GM19035 (cell line): ENCODE results near the gene CHRNB2.

Experiments used
- ATAC-seq: cut with Tn5 transposase; IDR thresholded peaks from one replicate; pipeline ENCODE4 v1.9.1; 2021; ENCODE audit not compliant: unreplicated experiment

CHRNB2 gene

DNA sequence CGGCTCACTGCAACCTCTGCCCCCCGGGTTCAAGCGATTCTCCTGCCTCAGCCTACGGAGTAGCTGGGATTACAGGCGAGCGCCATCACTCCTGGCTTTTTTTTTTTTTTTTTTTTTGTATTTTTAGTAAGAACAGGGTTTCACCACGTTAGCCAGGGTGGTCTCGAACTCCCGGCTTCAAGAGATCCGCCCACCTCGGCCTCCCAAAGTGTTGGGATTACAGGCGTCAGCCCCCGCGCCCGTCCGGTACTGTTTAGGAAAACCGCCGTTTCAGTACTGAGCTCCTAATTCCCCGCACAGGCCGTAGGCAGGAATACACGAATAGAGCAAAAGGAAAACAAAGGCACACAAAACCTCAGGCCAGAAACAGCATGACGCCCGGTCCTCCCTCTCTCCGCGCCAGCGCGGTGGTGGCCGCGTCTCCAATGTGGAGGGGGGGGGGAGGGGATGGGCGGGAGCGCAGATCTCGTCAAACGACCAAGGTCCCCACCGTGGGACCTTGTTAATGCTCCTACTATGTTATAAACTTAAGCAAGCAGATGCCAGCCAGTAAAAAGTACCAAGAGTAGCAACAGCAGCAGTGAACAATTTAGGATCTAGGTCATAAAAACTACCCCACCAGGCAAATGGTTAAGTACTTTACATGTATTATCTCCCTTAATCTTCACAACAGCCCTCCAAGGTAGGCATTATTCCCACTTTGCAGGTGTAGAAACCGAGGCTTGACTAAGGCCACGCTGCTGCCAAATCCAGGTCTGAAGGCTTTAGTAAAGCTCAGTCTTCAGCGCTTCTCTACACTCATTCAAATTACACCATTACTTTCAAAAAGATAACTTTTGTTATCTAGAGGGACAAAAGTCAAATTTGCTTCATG, 41.1 kb downstream of the CHRNB2 start:
- ATAC-seq = no peak

GRCh38 chr1:154609398-154610380, 42.1 kb downstream of the CHRNB2 start:
- no peak for ATAC-seq

GRCh38 chr1:154611150-154611862, 43.7 kb downstream of the CHRNB2 start:
- ATAC-seq = no peak

DNA sequence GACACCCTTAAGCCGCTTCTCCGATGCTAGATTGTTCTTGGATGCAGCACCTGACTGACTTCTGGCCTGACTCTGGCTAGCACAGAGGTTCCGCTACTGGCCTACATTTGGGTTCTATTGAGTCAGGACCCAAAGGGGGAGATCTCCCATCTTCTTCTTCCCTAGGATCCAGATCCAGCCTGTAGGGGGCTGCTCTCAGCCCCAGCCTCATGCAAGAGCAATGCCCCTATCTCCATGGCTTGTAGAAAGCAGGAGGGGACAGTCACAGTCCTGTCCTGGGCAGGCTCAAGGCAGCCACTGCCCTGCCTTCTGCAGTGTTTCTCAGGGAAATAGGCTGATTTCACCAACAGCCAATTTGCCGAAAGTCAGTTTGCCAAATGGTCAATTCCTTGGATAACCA, 46.7 kb downstream of the CHRNB2 start:
- ATAC-seq = no peak

- no peak for ATAC-seq
Measured at GRCh38 chr1:154614901-154615300, 47.3 kb downstream of the CHRNB2 start.

DNA sequence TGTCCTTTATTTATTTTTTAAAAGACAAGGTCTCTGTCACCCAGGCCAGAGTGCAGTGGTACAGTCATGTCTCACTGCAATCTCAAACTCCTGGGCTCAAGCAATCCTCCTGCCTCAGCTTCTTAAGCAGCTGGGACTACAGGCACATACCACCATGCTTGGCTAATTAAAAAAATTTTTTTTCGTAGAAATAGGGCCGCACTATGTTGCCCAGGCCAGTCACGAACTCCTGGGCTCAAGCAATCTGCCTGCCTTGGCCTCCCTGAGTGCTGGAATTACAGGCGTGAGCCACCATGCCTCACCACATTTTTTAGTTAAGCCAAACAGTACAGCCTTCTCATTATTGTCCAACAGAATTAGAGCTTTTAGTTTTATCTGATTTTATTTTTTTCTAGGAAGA, 47.8 kb downstream of the CHRNB2 start:
- no peak for ATAC-seq

GRCh38 chr1:154616659-154617345, 49.2 kb downstream of the CHRNB2 start:
- ATAC-seq = no peak

DNA sequence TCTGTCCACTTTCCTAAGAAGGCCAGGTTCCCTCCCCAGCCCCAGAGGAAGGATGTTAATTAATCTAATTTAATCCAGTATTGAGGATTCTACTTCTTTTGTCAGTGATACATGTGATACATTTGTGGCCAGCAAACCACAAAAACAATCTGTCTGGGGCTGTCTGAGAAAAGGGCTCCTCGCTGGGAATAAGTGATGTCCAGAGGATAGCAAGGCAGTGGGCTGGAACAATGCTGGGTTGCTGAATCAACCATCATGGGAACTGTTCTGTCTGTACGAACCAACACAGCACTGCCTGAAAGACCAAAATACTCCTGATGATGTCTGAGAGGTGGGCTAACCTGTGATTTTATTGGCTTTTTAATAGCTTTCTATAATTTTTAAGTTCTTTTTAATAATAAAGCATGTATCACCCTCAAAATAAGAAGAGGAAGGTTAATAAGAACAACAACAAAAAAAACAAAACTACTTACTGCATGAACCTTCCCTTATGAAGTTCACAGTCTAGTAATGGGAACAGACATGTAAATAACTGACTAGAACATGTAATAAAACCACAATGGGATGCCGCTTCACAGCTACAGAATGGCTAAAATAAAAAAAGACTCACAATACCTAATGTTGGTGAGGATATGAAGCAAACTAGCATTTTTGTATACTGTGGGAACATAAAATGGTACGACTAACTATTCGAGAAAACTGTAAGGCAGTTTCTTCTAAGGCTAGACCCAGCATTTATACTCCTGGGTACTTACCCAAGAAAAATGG, 51.8 kb downstream of the CHRNB2 start:
- ATAC-seq = no peak

GRCh38 chr1:154620751-154621150, 53.2 kb downstream of the CHRNB2 start:
- no peak for ATAC-seq

GRCh38 chr1:154621875-154622274, 54.3 kb downstream of the CHRNB2 start:
- no peak for ATAC-seq

DNA sequence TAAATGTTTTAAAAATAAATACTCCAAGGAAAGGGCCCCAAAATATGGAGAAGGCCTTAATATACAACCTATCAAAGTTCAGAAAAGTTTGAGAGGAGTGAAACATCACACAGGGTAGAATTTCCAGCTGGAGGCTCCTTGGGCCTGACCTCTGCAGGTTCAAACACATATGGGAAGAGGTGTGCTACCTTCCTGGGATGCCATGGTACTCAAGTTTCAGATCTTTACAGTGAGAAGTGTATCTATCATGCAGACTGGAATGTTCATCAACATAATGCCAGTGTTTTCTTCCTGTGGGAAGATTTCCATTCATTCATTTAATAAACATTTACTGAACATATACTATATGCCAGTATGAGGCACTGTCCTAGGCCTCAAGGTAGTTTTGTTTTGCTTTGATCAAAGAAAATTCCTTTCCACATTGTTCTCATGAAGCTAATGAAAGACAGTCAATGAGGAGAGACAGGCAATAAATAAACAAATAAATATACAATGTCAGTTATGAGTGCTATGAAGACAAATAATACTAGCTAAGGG, 55.0 kb downstream of the CHRNB2 start:
- no peak for ATAC-seq

GRCh38 chr1:154623358-154623757, 55.8 kb downstream of the CHRNB2 start:
- no peak for ATAC-seq

DNA sequence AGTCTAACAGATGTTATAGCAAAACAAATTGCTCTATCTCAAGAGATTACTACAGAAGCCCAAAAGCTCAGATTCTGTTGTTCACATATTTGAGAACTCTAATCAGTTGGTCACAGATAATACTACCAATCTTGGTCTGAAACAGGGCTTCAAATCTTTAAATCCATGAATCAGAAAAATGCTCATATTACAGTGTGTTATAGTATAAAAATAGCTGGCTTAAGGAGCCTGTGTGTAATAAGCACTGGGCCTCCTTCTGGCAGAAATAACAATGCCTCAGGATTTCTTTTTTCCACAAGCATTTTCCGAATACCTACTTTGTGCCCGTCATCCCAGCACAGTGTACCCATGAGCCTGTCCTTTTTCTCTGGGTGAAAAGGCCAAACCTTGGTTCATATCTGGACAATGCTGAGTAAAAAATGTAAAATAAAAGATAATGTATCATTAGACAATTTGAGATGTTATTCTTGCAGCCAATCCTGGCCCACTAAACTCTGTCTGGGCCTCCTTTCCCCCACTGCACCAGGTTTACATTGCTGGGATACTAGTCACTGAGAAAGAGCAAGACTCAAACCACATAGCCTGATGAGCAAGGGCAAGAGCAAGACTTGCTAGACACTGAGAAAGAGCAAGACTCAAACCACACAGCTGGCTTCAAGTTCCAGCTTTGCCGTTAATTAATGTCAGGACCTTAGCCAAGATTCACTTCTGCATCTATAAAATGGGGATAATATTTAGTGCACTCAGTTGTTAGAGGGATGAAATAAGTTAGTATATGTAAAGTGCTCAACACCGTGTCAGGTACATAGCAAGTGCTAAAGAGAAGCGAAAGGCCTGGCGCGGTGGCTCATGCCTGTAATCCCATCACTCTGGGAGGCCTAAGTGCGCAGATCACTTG, 57.4 kb downstream of the CHRNB2 start:
- no peak for ATAC-seq

GRCh38 chr1:154626456-154627256, 59.1 kb downstream of the CHRNB2 start:
- peak; percentile 22 for ATAC-seq

DNA sequence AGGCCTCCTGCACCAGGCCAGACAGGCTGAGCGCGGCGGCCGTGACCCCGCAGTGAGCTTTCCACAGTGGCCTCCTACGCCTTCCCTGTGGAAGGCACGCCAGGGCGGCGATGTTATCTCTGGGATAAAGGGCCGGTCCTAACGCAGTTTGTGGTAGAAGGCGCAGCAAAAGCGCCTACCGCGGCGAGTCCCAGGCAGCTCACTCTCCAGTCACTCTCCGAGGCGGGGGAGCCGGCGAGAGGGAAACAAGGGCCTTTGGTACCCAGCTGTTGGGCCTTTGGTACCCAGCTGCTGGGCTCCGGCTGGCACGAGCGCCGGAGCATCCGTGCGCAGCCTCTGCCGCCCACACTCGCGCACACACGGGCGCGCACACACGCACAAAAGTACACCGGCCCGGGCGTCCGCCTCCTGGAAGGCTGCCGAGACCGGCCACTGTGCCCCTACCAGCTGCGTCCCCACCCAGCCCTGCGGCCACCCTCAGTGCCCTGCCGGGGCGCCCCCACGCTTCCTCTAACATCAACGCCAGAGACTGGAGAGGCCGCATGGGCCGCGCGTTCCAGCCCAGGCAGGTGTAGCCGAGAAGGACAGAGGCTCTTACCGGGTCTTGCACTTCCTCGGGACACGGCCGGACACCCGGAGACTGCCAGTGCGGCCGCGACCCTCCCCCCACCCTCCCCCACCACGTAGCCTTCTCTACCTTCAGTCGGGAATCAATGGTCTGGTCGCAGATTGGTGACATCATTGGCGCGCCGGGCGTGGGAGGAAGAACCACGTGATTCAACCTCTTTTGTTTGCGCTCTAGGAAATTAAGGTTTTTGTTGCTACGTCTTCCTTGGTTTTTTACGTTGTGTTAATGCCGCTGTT, 59.9 kb downstream of the CHRNB2 start:
- ATAC-seq = peak; percentile 60

DNA sequence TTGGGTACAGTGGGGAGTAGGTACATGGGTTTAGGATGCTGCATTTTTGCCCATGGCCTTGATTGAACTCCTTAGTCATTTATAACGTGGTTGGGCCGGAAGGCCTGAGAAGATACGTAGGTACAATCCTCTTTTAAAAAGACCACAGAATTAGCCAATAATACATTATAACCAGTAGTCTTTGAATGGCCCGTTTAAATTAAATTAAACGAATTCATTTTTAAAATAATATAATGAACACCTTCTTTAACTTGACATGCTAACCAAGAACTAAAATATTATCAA, 60.5 kb downstream of the CHRNB2 start:
- ATAC-seq = no peak

DNA sequence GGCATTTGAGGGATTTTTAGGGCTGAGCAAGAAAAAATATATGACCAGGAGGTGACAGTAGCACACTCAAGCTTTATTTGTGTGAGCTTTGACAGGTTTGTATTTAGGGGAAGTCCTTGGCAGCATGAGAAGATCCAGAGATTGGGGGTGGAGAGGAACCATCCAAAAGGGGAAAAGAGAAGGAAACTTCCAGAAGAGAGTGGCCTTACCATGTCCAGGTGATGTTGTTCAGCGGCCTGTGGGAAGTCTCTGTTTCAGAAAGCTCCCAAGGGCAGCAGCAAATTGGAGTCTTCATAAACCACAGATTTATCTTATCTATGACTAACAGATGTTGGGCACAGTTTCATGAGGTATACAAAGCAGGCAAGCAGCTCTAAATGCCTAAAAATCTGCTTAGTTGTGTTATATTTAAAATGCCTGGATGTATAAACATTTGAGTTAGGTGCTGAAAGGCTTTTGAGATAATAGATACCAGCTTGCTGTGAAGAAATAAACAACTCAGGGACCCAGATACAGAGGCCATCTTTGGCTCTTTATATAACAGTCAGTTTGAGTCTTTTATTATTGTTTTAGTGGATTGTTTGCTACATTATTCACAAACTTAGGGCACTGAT, 61.6 kb downstream of the CHRNB2 start:
- ATAC-seq = no peak
